Progenitor cell of endocrine pancreas (in vitro differentiated cells): Measurements from ENCODE around the gene HIGD1A. TPM values are rescaled to one million over a fixed set of nuclear protein-coding genes. Genes with fewer than 3 reads are reported as not detected.

ENCODE experiments used
- DNase-seq: peaks from one replicate; pipeline ENCODE4 v3.0.0; 2021; ENCODE audit warnings: low spot score; ENCODE audit not compliant: unreplicated experiment
- H3K27ac Mint-ChIP-seq: 2 replicates; pipeline ENCODE4 v1.8.0; 2021; ENCODE audit warnings: mild to moderate bottlenecking, moderate library complexity, mixed read lengths
- H3K27me3 Mint-ChIP-seq: 2 replicates; pipeline ENCODE4 v1.8.0; 2021; ENCODE audit warnings: mixed read lengths
- H3K36me3 Mint-ChIP-seq: 2 replicates; pipeline ENCODE4 v1.8.0; 2022; ENCODE audit warnings: mixed read lengths; ENCODE audit not compliant: insufficient read depth
- H3K4me1 Mint-ChIP-seq: 2 replicates; pipeline ENCODE4 v1.8.0; 2021; ENCODE audit warnings: low read depth, mixed read lengths
- H3K4me3 Mint-ChIP-seq: 2 replicates; pipeline ENCODE4 v1.8.0; 2021; ENCODE audit warnings: low read depth, mild to moderate bottlenecking, moderate library complexity, mixed read lengths
- H3K9me3 Mint-ChIP-seq: 2 replicates; pipeline ENCODE4 v1.8.0; 2021; ENCODE audit warnings: low read depth, mixed read lengths
- CTCF ChIP-seq: fragments of 200-600 bp; sonication (generic); IDR thresholded peaks from one replicate; pipeline ENCODE4 v1.5.0; 2021; ENCODE audit warnings: antibody characterized with exemption, mild to moderate bottlenecking; ENCODE audit not compliant: unreplicated experiment
- long read RNA-seq: library from polyadenylated mRNA; unstranded; transcript quantifications from one replicate; pipeline ENCODE4 v2.0.0, GENCODE V29; 2020
- total RNA-seq: library from RNA; stranded (reverse); gene quantifications from 2 replicates; pipeline ENCODE4 v1.2.1, GENCODE V29; 2021

Gene HIGD1A
- total RNA-seq: 90.6 and 92.3 TPM in 2 replicates
- long read RNA-seq, transcript HIGD1A-201 (4 exons, 1,373 nt): major isoform, 249 of 273 reads
- long read RNA-seq, transcript HIGD1A-205 (3 exons, 983 nt): minor isoform, 5 of 273 reads
- long read RNA-seq, partial matches to known transcripts: 4 of 273 reads
- long read RNA-seq, other reads (novel, unspliced or antisense): 10 of 273 reads

DNA sequence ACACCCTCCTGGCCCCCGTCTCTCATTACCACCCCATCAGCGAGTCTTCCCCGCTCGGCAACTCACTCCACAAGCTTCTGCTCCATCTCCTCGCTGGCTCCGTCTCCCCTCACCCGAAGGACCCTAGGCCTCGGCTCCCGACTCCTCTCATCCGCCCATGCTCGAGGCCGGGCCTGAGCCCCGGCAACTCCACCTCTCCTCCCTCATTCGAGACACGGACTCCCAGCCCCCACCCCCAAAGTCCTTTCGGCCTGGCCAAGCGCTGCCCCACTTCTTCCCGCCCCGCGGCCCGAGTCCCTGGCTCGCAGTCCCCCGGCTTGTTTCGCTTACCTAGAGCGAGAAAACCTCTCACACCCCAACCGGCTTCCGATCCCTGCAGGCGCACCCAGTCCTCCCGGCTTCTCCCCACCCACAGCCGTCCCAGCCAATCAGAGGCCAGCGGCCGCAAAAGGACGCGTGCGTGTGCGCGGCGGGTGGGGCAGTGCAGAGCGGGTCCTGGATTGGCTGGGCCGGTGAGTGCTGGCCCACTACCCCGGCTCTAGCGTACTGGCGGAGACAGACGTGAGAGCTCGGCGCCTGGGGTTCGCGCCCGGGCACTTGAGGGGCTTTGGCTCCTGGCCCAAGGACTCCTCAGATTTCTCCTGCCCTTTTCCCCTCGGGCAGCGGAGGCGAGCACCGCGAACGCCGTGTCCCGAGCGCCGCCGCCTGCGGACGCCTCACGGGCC lies at the start of gene HIGD1A:
HIGD1A (minus strand) TSS at position 385 of the 725 bp plus-strand sequence. CDS start 10,237 bp downstream, outside the sequence.
- Mint-ChIP-seq H3K9me3 (no peaks in the 10 kb centered on the region), H3K4me1 (peaks cover 43% of the 10 kb centered on the region), H3K36me3 (peaks cover 4% of the 10 kb centered on the region), H3K4me3 (peak within 1 kb of the TSS; percentile 95), H3K27ac (peak within 1 kb of the TSS; percentile 99), H3K27me3 (no peaks in the 10 kb centered on the region)
- no peak for TF ChIP-seq CTCF
- DNase-seq: peak; percentile 86

DNA sequence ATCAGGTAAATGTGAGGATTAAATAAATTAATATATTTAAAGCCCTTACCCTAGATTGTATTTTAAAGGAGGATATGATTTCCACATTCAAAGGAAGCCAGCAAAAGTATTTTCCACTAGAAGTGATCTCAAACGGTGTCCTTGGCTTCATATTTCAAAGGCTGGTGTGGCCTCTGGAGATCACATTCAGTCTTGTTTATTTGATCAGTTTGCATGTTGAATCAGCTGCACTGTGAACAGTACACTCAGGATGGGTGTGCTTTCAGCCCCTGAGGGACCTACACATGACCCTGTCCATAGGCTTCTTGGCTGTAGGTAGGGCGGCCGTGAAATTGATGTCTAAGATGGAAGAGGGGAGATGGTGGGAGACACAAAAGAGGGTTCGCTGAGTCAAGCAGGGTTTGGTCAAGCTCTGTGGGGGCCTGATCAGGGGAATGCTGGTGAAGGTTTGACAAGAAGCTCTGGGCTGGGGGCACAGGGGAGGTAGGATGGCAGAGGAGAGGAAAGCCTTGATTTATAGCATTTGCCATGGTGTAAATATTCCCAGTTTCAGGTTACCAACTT lies 49.5 kb upstream of the HIGD1A start:
- H3K4me1 Mint-ChIP-seq: peaks cover 31% of the 10 kb centered on the region
- no peak for TF ChIP-seq CTCF
- H3K36me3 Mint-ChIP-seq: peaks cover 1% of the 10 kb centered on the region
- H3K27me3 Mint-ChIP-seq: peaks cover 14% of the 10 kb centered on the region
- no peak overlapping the region for H3K4me3 Mint-ChIP-seq
- peaks cover 3% of the 10 kb centered on the region for H3K9me3 Mint-ChIP-seq
- no peak overlapping the region for H3K27ac Mint-ChIP-seq
- DNase-seq: no peak

DNA sequence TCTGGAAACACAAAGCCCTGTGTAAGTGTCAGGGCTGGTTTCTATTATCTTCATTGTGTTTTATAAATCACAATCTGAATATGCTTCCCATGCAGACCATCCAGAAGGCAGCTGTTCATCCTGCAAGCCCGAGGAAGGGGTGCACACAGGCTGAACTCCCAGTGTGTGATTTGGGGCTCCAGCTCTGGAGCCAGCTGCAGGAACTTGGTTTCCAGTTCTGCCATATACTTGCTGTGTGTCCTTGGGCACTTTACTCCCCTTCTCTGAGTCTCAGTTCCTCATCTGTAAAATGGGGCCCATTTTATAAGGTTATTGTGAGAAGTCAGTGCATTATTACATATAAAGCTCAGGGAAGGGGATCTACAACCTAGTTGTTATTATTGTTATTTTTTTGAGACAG lies 48.8 kb upstream of the HIGD1A start:
- Mint-ChIP-seq H3K4me3 (no peak overlapping the region), H3K27me3 (peaks cover 14% of the 10 kb centered on the region), H3K36me3 (no peaks in the 10 kb centered on the region), H3K27ac (no peak overlapping the region), H3K9me3 (no peaks in the 10 kb centered on the region), H3K4me1 (peaks cover 24% of the 10 kb centered on the region)
- no peak for DNase-seq
- no peak for TF ChIP-seq CTCF

- DNase-seq: no peak
- Mint-ChIP-seq H3K4me3 (no peak overlapping the region), H3K27ac (no peak overlapping the region), H3K9me3 (no peaks in the 10 kb centered on the region), H3K36me3 (no peaks in the 10 kb centered on the region), H3K4me1 (peaks cover 25% of the 10 kb centered on the region), H3K27me3 (peaks cover 14% of the 10 kb centered on the region)
- no peak for TF ChIP-seq CTCF
Measured at GRCh38 chr3:42852441-42852840, 48.2 kb upstream of the HIGD1A start.

- Mint-ChIP-seq H3K4me1 (peaks cover 28% of the 10 kb centered on the region), H3K27ac (no peak overlapping the region), H3K9me3 (no peaks in the 10 kb centered on the region), H3K36me3 (no peaks in the 10 kb centered on the region), H3K4me3 (no peak overlapping the region), H3K27me3 (peaks cover 14% of the 10 kb centered on the region)
- no peak for TF ChIP-seq CTCF
- DNase-seq: no peak
Measured at GRCh38 chr3:42851228-42851834, 47.0 kb upstream of the HIGD1A start.
